ENCODE measurements around the gene DUS2.

Gene DUS2

GRCh38 chr16:68072038-68072695 lies 49.1 kb downstream of the DUS2 start:
- no peak overlapping the region for H3K4me3 ChIP-seq (ENCODE audit: low read length)
- no peak for DNase-seq (ENCODE audit: low read depth, low spot score)

GRCh38 chr16:68073902-68074760 lies 51.0 kb downstream of the DUS2 start:
- DNase-seq (ENCODE audit: low read depth, low spot score) = peak; percentile 55
- H3K4me3 ChIP-seq (ENCODE audit: low read length) = peak overlapping the region; percentile 13

- peak overlapping the region; percentile 13 for H3K4me3 ChIP-seq (ENCODE audit: low read length)
- peak; percentile 98 for DNase-seq (ENCODE audit: low read depth, low spot score)
These were observed 51.9 kb downstream of the DUS2 start for GRCh38 chr16:68074850-68075555.

- no peak for DNase-seq (ENCODE audit: low read depth, low spot score)
- H3K4me3 ChIP-seq (ENCODE audit: low read length) = no peak overlapping the region
These were observed 52.9 kb downstream of the DUS2 start for GRCh38 chr16:68075980-68076379.

GRCh38 chr16:68076560-68076959 lies 53.5 kb downstream of the DUS2 start:
- no peak for DNase-seq (ENCODE audit: low read depth, low spot score)
- H3K4me3 ChIP-seq (ENCODE audit: low read length) = no peak overlapping the region

GRCh38 chr16:68077866-68078700 lies 55.0 kb downstream of the DUS2 start:
- H3K4me3 ChIP-seq (ENCODE audit: low read length) = no peak overlapping the region
- DNase-seq (ENCODE audit: low read depth, low spot score) = no peak

- no peak overlapping the region for H3K4me3 ChIP-seq (ENCODE audit: low read length)
- no peak for DNase-seq (ENCODE audit: low read depth, low spot score)
These were observed 55.8 kb downstream of the DUS2 start for GRCh38 chr16:68078701-68079375.

- no peak for DNase-seq (ENCODE audit: low read depth, low spot score)
- peak overlapping the region; percentile 38 for H3K4me3 ChIP-seq (ENCODE audit: low read length)
These were observed 56.2 kb downstream of the DUS2 start for GRCh38 chr16:68079376-68079625.

GRCh38 chr16:68079626-68080344 lies 56.7 kb downstream of the DUS2 start:
- peak overlapping the region; percentile 38 for H3K4me3 ChIP-seq (ENCODE audit: low read length)
- peak; percentile 89 for DNase-seq (ENCODE audit: low read depth, low spot score)

GRCh38 chr16:68081861-68082628 lies 59.0 kb downstream of the DUS2 start:
- H3K4me3 ChIP-seq (ENCODE audit: low read length) = no peak overlapping the region
- DNase-seq (ENCODE audit: low read depth, low spot score) = no peak

- no peak for DNase-seq (ENCODE audit: low read depth, low spot score)
These were observed 59.6 kb downstream of the DUS2 start for GRCh38 chr16:68082629-68083238.

GRCh38 chr16:68083239-68083781 lies 60.2 kb downstream of the DUS2 start:
- DNase-seq (ENCODE audit: low read depth, low spot score) = no peak
- no peak overlapping the region for H3K4me3 ChIP-seq (ENCODE audit: low read length)

More at GRCh38 chr16:68082629-68083238, 59.6 kb downstream of the DUS2 start:
- H3K4me3 ChIP-seq (ENCODE audit: low read length) = no peak overlapping the region

GRCh38 chr16:68083861-68084503 lies 60.9 kb downstream of the DUS2 start:
- peak overlapping the region; percentile 79 for H3K4me3 ChIP-seq (ENCODE audit: low read length)
- no peak for DNase-seq (ENCODE audit: low read depth, low spot score)

- peak overlapping the region; percentile 79 for H3K4me3 ChIP-seq (ENCODE audit: low read length)
These were observed 61.6 kb downstream of the DUS2 start for GRCh38 chr16:68084504-68085258.

GRCh38 chr16:68085259-68086071 lies 62.4 kb downstream of the DUS2 start, which contains the start of gene NFATC3:
Gene NFATC3 (plus strand): TSS chr16:68085370. CDS start chr16:68085682, 312 bp downstream.
- peak; percentile 93 for DNase-seq (ENCODE audit: low read depth, low spot score)

More at GRCh38 chr16:68084504-68085258, 61.6 kb downstream of the DUS2 start:
- DNase-seq (ENCODE audit: low read depth, low spot score) = peak; percentile 92

More at GRCh38 chr16:68085259-68086071, 62.4 kb downstream of the DUS2 start, which contains the start of gene NFATC3:
- H3K4me3 ChIP-seq (ENCODE audit: low read length) = peak within 1 kb of the TSS; percentile 93

Measured in Jurkat, Clone E6-1 (cell line).